ENCODE results near the gene CEP290. TPM values are rescaled to one million over a fixed set of nuclear protein-coding genes. Genes with fewer than 3 reads are reported as not detected.
A peak's percentile ranks its signal among the peaks of the same experiment; 100 is the strongest.
"Not testable (repeated sequence)": the region's sequence is repeated elsewhere in the genome, so short reads cannot be mapped to it uniquely, and the experiment has no call there.

CEP290 gene
- total RNA-seq, 1 donor from 2014 or later = 34.6 TPM

GRCh38 chr12:88052686-88053085 lies 89.2 kb downstream of the CEP290 start:
- DNase-seq = peak; percentile 13

- no peak for DNase-seq
Measured at GRCh38 chr12:88044035-88044434, 97.9 kb downstream of the CEP290 start.

GRCh38 chr12:88037770-88038169 lies 104.1 kb downstream of the CEP290 start:
- no peak for DNase-seq

- peak; percentile 6 for DNase-seq
Measured at GRCh38 chr12:88036353-88036965, 105.4 kb downstream of the CEP290 start.

DNA sequence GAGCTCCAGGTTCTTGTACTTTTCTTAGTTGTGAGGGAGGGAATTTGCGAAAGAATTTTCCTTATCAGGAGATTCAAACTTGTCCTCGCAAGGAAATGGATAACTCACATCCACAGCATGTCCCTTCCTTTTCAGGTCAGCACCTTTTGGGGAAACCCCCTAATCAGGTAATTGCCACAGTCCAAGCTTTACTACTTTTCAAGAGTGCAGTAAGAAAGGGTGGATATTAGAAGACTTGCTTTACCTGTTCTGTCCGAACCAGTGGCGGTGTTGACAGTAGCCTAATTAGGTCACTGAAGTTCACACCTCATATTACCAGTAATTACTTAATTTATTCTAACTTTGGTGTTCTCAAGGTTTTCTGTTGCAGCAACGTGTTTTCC lies 106.0 kb downstream of the CEP290 start:
- no peak for DNase-seq

DNA sequence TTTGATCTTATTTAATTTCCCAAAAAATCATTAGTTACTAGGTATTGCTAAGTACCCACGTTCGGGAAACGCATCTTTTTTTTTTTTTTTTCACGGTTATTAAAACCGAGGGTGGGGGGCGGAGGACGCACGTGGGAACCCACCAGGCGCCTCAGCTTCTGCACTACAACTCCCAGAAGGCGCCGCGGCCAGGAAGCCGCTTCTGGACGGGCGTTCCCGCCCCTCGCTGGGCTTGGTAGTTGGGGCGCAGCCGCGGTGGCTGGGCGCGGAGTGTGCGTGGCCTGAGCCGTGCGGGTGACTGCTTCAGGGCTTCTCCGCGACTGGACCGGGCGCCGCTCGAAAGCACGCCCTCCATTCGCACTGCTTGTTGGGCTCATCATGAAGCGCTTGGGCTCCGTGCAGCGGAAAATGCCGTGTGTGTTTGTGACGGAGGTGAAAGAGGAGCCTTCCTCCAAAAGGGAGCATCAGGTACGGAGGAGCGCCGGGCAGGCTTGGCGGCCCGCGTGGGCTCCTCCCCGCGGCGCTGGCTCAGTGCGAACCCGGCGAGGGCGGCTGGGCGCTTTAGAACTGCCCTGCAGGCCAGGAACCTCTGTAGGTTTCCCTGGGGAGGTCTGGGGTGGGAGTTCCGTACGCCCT lies 106.5 kb downstream of the CEP290 start:
- peak; percentile 95 for DNase-seq

GRCh38 chr12:88031161-88031560 lies 110.7 kb downstream of the CEP290 start:
- not testable (repeated sequence) for DNase-seq

- DNase-seq = no peak
Measured at GRCh38 chr12:88029093-88029665, 112.7 kb downstream of the CEP290 start, which contains the start of gene C12orf50. Gene C12orf50, minus strand, starts transcription at chr12:88029401. Its CDS starts 2,439 bp downstream, at chr12:88026962.

DNA sequence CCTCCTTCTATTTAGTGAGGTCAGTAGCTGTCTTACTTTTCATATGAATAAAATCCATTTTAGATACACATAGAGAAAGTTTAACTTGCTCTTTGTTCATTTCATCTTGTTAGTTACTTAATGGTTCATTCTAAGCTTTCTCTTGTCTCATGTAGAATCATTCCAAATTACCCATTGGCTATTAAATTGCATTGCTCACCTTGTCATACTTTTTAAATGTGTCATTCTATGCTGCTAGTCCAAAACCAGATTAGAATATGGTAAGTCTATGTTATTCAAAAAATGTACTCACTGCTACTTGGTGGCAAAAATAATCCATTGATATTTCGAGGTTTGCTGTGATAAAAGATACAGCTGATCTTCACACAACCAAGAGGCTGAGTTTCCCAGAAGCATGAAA lies 115.7 kb downstream of the CEP290 start:
- no peak for DNase-seq

DNA sequence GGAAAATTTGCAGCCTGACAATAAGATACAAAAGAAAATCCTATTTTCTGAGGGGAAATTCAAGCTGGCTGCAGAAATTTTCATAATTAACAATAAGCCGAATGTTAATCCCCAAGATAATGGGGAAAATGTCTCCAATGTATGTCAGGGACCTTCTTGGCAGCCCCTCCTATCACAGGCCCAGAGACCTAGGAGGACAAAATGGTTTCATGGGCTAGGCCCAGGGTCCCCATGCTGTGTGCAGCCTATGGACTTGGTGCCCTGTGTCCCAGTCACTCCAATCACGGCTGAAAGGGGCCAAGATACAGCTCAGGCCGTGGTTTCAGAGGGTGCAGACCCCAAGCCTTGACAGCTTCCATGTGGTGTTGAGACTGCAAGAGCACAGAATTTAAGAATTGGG lies 123.9 kb downstream of the CEP290 start:
- no peak for DNase-seq

GRCh38 chr12:88015825-88016224 lies 126.1 kb downstream of the CEP290 start:
- DNase-seq = no peak

GRCh38 chr12:88011755-88012154 lies 130.1 kb downstream of the CEP290 start:
- no peak for DNase-seq

- no peak for DNase-seq
Measured at GRCh38 chr12:88006351-88006750, 135.5 kb downstream of the CEP290 start.

GRCh38 chr12:88001327-88001726 lies 140.6 kb downstream of the CEP290 start:
- DNase-seq = no peak

Small RNA genes lying within 50 kb of the gene (small RNA-seq; reads per million reads assigned to genes)
- gene RNA5SP364 (ENCODE audit: low replicate concordance) = not detected

Other genes with a start within 250 kb of the CEP290 start
- not detected for gene C12orf50, start 112.7 kb downstream of the CEP290 start, total RNA-seq
- 37.1 TPM for gene TMTC3, start 219 bp upstream of the CEP290 start, total RNA-seq